GM12878 (cell line): ENCODE results near the gene BTG2. TPM values are rescaled to one million over a fixed set of nuclear protein-coding genes. Genes with fewer than 3 reads are reported as not detected.

Experiments
- ATAC-seq: fragments of 200-7000 bp; cut with Tn5 transposase; 3 replicates; pipeline ENCODE4 v1.9.1; 2020; ENCODE audit warnings: mild to moderate bottlenecking, moderate library complexity
- BruUV-seq: library from RNA; stranded (reverse); fragments of 400-500 nt; replicated peaks from 2 replicates; lab custom pipeline; 2021; lab: Mats Ljungman, UMichigan
- CTCF ChIA-PET: fragments of 300-600 bp; sonication (Branson Sonifier 250); formaldehyde crosslinking; extraction: SDS; loops from one replicate; lab custom pipeline; 2021; ENCODE audit warnings: inconsistent platforms; lab: Yijun Ruan, JAX
- POLR2A ChIA-PET: fragments of 350-600 bp; formaldehyde crosslinking; extraction: SDS; loops from one replicate; lab custom pipeline; 2021; ENCODE audit warnings: inconsistent platforms; lab: Charles Lee
- RAD21 ChIA-PET: fragments of 300-600 bp; sonication (Branson Sonifier 250); formaldehyde crosslinking; loops from one replicate; lab custom pipeline; 2023; ENCODE audit warnings: antibody characterized with exemption; ENCODE audit not compliant: unreplicated experiment; lab: Charles Lee
- SMC1A ChIA-PET: fragments of 300-600 bp; sonication (Branson Sonifier 250); formaldehyde crosslinking; loops from one replicate; lab custom pipeline; 2023; ENCODE audit not compliant: unreplicated experiment, uncharacterized antibody; lab: Charles Lee
- DNase-seq: peaks from one replicate; pipeline ENCODE4 v3.0.0-alpha.2; 2011; ENCODE audit warnings: low read depth, low spot score
- FAIRE-seq: peaks from 3 replicates; lab custom pipeline; 2011; peaks lifted over from hg19 to GRCh38; lab: Jason Lieb, UNC
- H2AFZ ChIP-seq: 2 replicates; pipeline ENCODE4 v1.6.0; 2011; ENCODE audit warnings: low read depth, low read length, control low read depth; ENCODE audit not compliant: control insufficient read depth
- H3K27ac ChIP-seq: 2 replicates; pipeline ENCODE4 v1.5.1; 2011; ENCODE audit warnings: control low read depth; ENCODE audit not compliant: control insufficient read depth, insufficient read depth
- H3K27me3 ChIP-seq, 2 experiments: replicated peaks in 1 of 2; 2 replicates each; pipeline versions ENCODE4 v1.6.0 to v1.6.1; 2011; ENCODE audit warnings: low read length in 1 of 2; ENCODE audit not compliant: control insufficient read depth in 2 of 2, insufficient read depth in 2 of 2
- H3K36me3 ChIP-seq, 2 experiments: 2 replicates each; pipeline ENCODE4 v1.5.1; 2011; ENCODE audit warnings: low read length in 1 of 2; ENCODE audit not compliant: control insufficient read depth in 2 of 2, insufficient read depth in 2 of 2
- H3K4me1 ChIP-seq: 2 replicates; pipeline ENCODE4 v1.6.1; 2011; ENCODE audit warnings: mild to moderate bottlenecking, low read length, moderate library complexity, mixed read lengths; ENCODE audit not compliant: control insufficient read depth, insufficient read depth
- H3K4me2 ChIP-seq: 2 replicates; pipeline ENCODE4 v1.6.0; 2011; ENCODE audit warnings: control low read depth; ENCODE audit not compliant: control insufficient read depth, insufficient read depth
- H3K4me3 ChIP-seq: fragments of 200-600 bp; sonication (generic); 2 replicates; pipeline ENCODE4 v1.5.1; 2016
- H3K79me2 ChIP-seq: 2 replicates; pipeline ENCODE4 v1.6.0; 2011; ENCODE audit warnings: low read length; ENCODE audit not compliant: control insufficient read depth, insufficient read depth
- H3K9ac ChIP-seq: 2 replicates; pipeline ENCODE4 v1.8.0; 2011; ENCODE audit warnings: low read length, control low read depth, mixed read lengths; ENCODE audit not compliant: control insufficient read depth, insufficient read depth
- H3K9me3 ChIP-seq: replicated peaks from 3 replicates; pipeline ENCODE4 v1.5.1; 2011; ENCODE audit warnings: mild to moderate bottlenecking, low read length; ENCODE audit not compliant: control insufficient read depth, insufficient read depth
- H4K20me1 ChIP-seq: 2 replicates; pipeline ENCODE4 v1.6.0; 2011; ENCODE audit not compliant: control insufficient read depth, insufficient read depth
- BACH1 ChIP-seq: fragments of 450-650 bp; IDR thresholded peaks from 2 replicates; pipeline ENCODE4 v1.6.1; 2017; ENCODE audit warnings: mild to moderate bottlenecking, borderline replicate concordance
- BCL11A ChIP-seq: IDR thresholded peaks from 2 replicates; pipeline ENCODE4 v1.6.1; 2011; ENCODE audit warnings: low read depth, low read length
- BHLHE40 ChIP-seq, 2 experiments: fragments of 450-650 bp in 1 of 2; IDR thresholded peaks; 2 replicates each; pipeline ENCODE4 v1.6.1; 2011 to 2017; ENCODE audit warnings: low read depth in 2 of 2, borderline replicate concordance in 1 of 2, improper control_type of control experiment in 1 of 2, low read length in 1 of 2, mild to moderate bottlenecking in 1 of 2
- CHD2 ChIP-seq: IDR thresholded peaks from 2 replicates; pipeline ENCODE4 v1.6.1; 2011; ENCODE audit warnings: low read depth, low read length, improper control_type of control experiment, borderline replicate concordance
- EED ChIP-seq: sonication (generic); IDR thresholded peaks from 2 replicates; pipeline ENCODE4 v1.6.1; 2016; ENCODE audit warnings: antibody characterized with exemption, low read depth
- EP300 ChIP-seq, 2 experiments: fragments of 150-350 bp in 1 of 2; IDR thresholded peaks; 2 replicates each; pipeline ENCODE4 v1.6.1; 2011 to 2012; ENCODE audit warnings: low read depth in 2 of 2, low read length in 2 of 2, borderline replicate concordance in 1 of 2, improper control_type of control experiment in 1 of 2, inconsistent platforms in 1 of 2; ENCODE audit not compliant: control insufficient read depth in 1 of 2
- FOXK2 ChIP-seq: fragments of 450-650 bp; IDR thresholded peaks from 2 replicates; pipeline ENCODE4 v1.6.1; 2017; ENCODE audit warnings: mild to moderate bottlenecking, moderate library complexity
- HDAC6 ChIP-seq: fragments of 200-600 bp; sonication (generic); IDR thresholded peaks from one replicate; pipeline ENCODE4 v1.8.0; 2017; ENCODE audit warnings: antibody characterized with exemption; ENCODE audit not compliant: unreplicated experiment
- IKZF1 ChIP-seq: fragments of 450-650 bp; conservative IDR thresholded peaks from 2 replicates; pipeline ENCODE4 v1.6.1; 2017; ENCODE audit warnings: antibody characterized with exemption, mild to moderate bottlenecking
- MTA3 ChIP-seq: IDR thresholded peaks from 2 replicates; pipeline ENCODE4 v1.6.1; 2012; ENCODE audit warnings: low read length, inconsistent platforms, borderline replicate concordance
- RAD51 ChIP-seq: fragments of 450-650 bp; IDR thresholded peaks from 2 replicates; pipeline ENCODE4 v1.6.1; 2016; ENCODE audit warnings: moderate library complexity, mild to moderate bottlenecking, inconsistent platforms
- RBBP5 ChIP-seq: fragments of 200-600 bp; sonication (generic); conservative IDR thresholded peaks from 2 replicates; pipeline ENCODE4 v1.6.1; 2016
- SIX5 ChIP-seq: IDR thresholded peaks from 2 replicates; pipeline ENCODE4 v1.6.1; 2011; ENCODE audit warnings: mild to moderate bottlenecking, low read depth, low read length, moderate library complexity; ENCODE audit not compliant: severe bottlenecking
- STAT3 ChIP-seq: IDR thresholded peaks from 2 replicates; pipeline ENCODE4 v1.6.1; 2011; ENCODE audit warnings: low read depth, low read length, improper control_type of control experiment
- YBX1 ChIP-seq: fragments of 450-650 bp; IDR thresholded peaks from 2 replicates; pipeline ENCODE4 v1.6.1; 2016; ENCODE audit warnings: antibody characterized with exemption
- ZNF24 ChIP-seq: fragments of 450-650 bp; IDR thresholded peaks from 2 replicates; pipeline ENCODE4 v1.6.1; 2017; ENCODE audit warnings: antibody characterized with exemption, mild to moderate bottlenecking
- WGBS: methylation state at CpG from one replicate; pipeline ENCODE4 v1.1.6; 2016; ENCODE audit warnings: low lambda C conversion rate; ENCODE audit not compliant: insufficient replicate concordance, insufficient coverage; ENCODE audit errors: missing lambda C conversion rate; 5-methylcytosine and 5-hydroxymethylcytosine counted together
- in situ Hi-C: fragments of 300-500 bp; cut with MboI; formaldehyde crosslinking; loops from 9 replicates; pipeline ENCODE4 v1.14.3; 2018; ENCODE audit warnings: mixed read lengths
- intact Hi-C: fragments of 100-400 bp; cut with micrococcal nuclease; formaldehyde crosslinking; loops from one replicate; pipeline ENCODE4 v1.14.2; 2022; ENCODE audit not compliant: unreplicated experiment
- polyA plus RNA-seq, 11 experiments: library from polyadenylated mRNA; depleted of rRNA in 4 of 11; unstranded in 6 of 11; stranded (reverse) in 5 of 11; fragments of >200 nt; fragmentation: Nextera tagmentation in 4 of 11; fragmentation: Illumina TruSeq in 1 of 11; extraction: Ambion mirVana in 4 of 11; extraction: Trizol in 1 of 11; gene quantifications; 1 replicate in 1 of 11; 2 replicates in 10 of 11; pipeline versions ENCODE4 v1.2.1 to v1.2.3, GENCODE V29; 2011 to 2016; ENCODE audit warnings: inconsistent platforms in 2 of 11, missing spikeins in 2 of 11, low read depth in 1 of 11
- total RNA-seq, 4 experiments: library from RNA; depleted of rRNA in 3 of 4; stranded (reverse); fragments of >200 nt in 3 of 4; fragmentation: Illumina TruSeq in 1 of 4; extraction: Trizol in 1 of 4; gene quantifications; 2 replicates each; pipeline versions ENCODE4 v1.2.1 to v1.2.3, GENCODE V29; 2013 to 2021
- TF ChIP-seq, protein P1 (sequence below): fragments of 450-650 bp; conservative IDR thresholded peaks from 2 replicates; pipeline ENCODE4 v1.6.1; 2017; ENCODE audit warnings: mild to moderate bottlenecking, moderate library complexity
- TF ChIP-seq, protein P2 (sequence below): fragments of 450-650 bp; IDR thresholded peaks from 2 replicates; pipeline ENCODE4 v1.6.1; 2018; ENCODE audit warnings: borderline replicate concordance, mild to moderate bottlenecking; ENCODE audit not compliant: partially characterized antibody

The BTG2 gene
- total and polyA plus RNA-seq, 10 of the 15 experiments (the other 5 are each of a cell fraction or from before 2014, with no cell fraction given): 23.3 to 160 (median 98.1) TPM

DNA sequence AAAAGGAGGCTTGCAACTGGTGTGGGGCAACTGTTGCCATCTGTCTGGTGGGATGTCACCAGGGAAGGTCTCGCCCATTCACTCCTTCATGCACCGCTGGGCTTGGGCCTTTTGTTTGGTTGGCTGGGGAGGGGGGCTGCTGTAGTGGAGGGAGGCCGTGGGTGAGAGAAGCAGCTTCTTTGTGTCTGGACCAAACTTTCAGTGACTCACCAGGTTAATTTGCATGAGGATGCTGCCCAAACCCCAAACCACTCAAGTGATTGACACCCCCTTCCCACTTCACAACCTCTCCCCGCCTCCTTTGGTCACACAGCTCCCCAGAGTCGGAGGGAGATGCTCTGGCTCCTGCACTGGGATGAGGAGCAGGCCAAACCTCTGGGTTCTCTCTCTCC is 19.7 kb downstream of the BTG2 start (continued):
- no peak for TF ChIP-seq YBX1
- TF ChIP-seq RBBP5: no peak
- TF ChIP-seq BCL11A: peak; percentile 61; the same call in 1 of the 2 replicates
- peak; percentile 68; the same call in 1 of the 2 replicates for TF ChIP-seq CHD2
- TF ChIP-seq BHLHE40 (IDR thresholded peaks at IDR 0.05; ENCODE audit: borderline replicate concordance in 1 of 2, low read depth in 2 of 2, low read length in 1 of 2): peak; percentile 77 to 82

DNA sequence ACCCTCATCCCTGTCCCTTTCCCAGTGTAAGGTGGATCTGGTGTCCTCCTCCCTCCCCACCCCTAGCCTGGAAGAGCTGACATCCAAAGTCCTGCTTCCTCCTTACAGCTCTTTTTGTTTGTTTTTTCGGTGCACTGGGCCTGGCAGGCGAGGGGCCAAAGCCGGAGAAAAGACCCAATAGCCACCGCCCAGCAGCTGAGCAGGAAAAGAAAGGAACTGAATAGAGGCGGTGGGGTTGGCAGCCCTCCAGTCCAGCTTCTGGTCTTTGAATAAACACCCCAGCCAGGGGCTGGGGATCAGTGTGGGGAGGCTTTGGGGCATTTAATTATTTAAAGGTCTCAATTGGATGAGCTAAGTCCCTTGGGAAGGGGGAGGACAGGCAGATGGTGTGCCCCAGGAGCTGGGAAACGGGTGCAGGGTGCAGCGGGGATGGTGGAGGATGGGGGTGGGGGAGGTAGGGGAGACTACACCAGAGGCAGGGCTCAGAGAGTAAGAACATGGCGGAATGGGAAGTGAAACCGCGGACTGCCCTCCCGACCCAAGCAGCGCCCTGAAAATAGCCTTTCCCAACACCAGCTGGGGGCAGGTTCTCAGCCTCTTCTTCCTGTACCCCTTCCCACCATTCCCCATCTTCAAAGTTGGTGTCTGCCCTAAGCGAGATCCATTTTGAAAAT is 20.2 kb downstream of the BTG2 start:
- BruUV-seq: TSS peak; percentile 93
- Histone ChIP-seq H3K4me3 (peak overlapping the region; percentile 58), H4K20me1 (no peaks in the 10 kb centered on the region), H2AFZ (peak overlapping the region; percentile 38; the same call in 1 of the 2 replicates), H3K27me3 (no peaks in the 10 kb centered on the region), H3K79me2 (peaks cover 14% of the 10 kb centered on the region), H3K9ac (peak overlapping the region; percentile 83), H3K9me3 (no peaks in the 10 kb centered on the region), H3K27ac (peak overlapping the region; percentile 98), H3K36me3 (no peaks in the 10 kb centered on the region), H3K4me2 (peak overlapping the region; percentile 99), H3K4me1 (peaks cover 77% of the 10 kb centered on the region)
- intact Hi-C loops: loop anchor here (1.0 kb wide), 1 partner anchor 38 kb away; no protein-coding TSS in a partner anchor
- ChIA-PET CTCF (interaction anchor here (0.6 to 10.0 kb wide), 11 partner anchors 8 to 152 kb away, joined by 3 to 281 read pairs (median 33); partner anchors contain the start of gene BTG2), RAD21 (interaction anchor here (0.6 to 9.5 kb wide), 14 partner anchors 10 to 1170 kb away, joined by 3 to 541 read pairs (median 4); partner anchors contain the start of genes BTG2 and UBE2T), SMC1A (interaction anchor here (0.6 to 9.8 kb wide), 10 partner anchors 8 to 1162 kb away, joined by 3 to 590 read pairs (median 18); partner anchors contain the start of gene BTG2), POLR2A (interaction anchor here (0.7 to 9.5 kb wide), 10 partner anchors 9 to 152 kb away, joined by 4 to 395 read pairs (median 9); partner anchors contain the start of gene BTG2)
- DNase-seq: no peak
- in situ Hi-C loops: no loop called here
- peak; percentile 39 for ATAC-seq
- 0% methylated on average over 13 of the region's 13 CpGs for WGBS
- peak; percentile 47 for FAIRE-seq
- TF ChIP-seq EED: peak; percentile 97
- TF ChIP-seq, protein P1, sequence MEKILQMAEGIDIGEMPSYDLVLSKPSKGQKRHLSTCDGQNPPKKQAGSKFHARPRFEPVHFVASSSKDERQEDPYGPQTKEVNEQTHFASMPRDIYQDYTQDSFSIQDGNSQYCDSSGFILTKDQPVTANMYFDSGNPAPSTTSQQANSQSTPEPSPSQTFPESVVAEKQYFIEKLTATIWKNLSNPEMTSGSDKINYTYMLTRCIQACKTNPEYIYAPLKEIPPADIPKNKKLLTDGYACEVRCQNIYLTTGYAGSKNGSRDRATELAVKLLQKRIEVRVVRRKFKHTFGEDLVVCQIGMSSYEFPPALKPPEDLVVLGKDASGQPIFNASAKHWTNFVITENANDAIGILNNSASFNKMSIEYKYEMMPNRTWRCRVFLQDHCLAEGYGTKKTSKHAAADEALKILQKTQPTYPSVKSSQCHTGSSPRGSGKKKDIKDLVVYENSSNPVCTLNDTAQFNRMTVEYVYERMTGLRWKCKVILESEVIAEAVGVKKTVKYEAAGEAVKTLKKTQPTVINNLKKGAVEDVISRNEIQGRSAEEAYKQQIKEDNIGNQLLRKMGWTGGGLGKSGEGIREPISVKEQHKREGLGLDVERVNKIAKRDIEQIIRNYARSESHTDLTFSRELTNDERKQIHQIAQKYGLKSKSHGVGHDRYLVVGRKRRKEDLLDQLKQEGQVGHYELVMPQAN: peak; percentile 44; the same call in 1 of the 2 replicates
- no peak for TF ChIP-seq RAD51
- TF ChIP-seq BACH1: peak; percentile 53
- TF ChIP-seq MTA3: no peak
- TF ChIP-seq IKZF1: peak; percentile 94
- no peak for TF ChIP-seq ZNF24
- no peak for TF ChIP-seq YBX1
- TF ChIP-seq FOXK2: no peak
- TF ChIP-seq SIX5: no peak
- peak; percentile 68 to 78; a peak in 3 of 4 replicates for TF ChIP-seq EP300 (IDR thresholded peaks at IDR 0.05; ENCODE audit: borderline replicate concordance in 1 of 2, control insufficient read depth in 1 of 2, low read depth in 2 of 2, low read length in 2 of 2)
- TF ChIP-seq STAT3: 0 out of 2 replicates have a peak, but pooled peaks have one; percentile 14
- TF ChIP-seq, protein P2, sequence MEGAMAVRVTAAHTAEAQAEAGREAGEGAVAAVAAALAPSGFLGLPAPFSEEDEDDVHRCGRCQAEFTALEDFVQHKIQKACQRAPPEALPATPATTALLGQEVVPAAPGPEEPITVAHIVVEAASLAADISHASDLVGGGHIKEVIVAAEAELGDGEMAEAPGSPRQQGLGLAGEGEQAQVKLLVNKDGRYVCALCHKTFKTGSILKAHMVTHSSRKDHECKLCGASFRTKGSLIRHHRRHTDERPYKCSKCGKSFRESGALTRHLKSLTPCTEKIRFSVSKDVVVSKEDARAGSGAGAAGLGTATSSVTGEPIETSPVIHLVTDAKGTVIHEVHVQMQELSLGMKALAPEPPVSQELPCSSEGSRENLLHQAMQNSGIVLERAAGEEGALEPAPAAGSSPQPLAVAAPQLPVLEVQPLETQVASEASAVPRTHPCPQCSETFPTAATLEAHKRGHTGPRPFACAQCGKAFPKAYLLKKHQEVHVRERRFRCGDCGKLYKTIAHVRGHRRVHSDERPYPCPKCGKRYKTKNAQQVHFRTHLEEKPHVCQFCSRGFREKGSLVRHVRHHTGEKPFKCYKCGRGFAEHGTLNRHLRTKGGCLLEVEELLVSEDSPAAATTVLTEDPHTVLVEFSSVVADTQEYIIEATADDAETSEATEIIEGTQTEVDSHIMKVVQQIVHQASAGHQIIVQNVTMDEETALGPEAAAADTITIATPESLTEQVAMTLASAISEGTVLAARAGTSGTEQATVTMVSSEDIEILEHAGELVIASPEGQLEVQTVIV: no peak
- no peak for TF ChIP-seq HDAC6
